Epithelial cell of proximal tubule (primary cell): ENCODE results near the gene FAF1. TPM values are rescaled to one million over a fixed set of nuclear protein-coding genes. Genes with fewer than 3 reads are reported as not detected.
"Not testable (repeated sequence)": the region's sequence is repeated elsewhere in the genome, so short reads cannot be mapped to it uniquely, and the experiment has no call there.

ENCODE experiments used
- DNase-seq: peaks from one replicate; pipeline ENCODE4 v3.0.0-alpha.2; 2011; ENCODE audit warnings: low read depth
- H3K4me3 ChIP-seq: 2 replicates; pipeline ENCODE4 v1.5.1; 2011; ENCODE audit warnings: low read depth, mild to moderate bottlenecking, low read length
- CTCF ChIP-seq: conservative IDR thresholded peaks from 2 replicates; pipeline ENCODE4 v1.5.1; 2012; ENCODE audit warnings: low read depth, mild to moderate bottlenecking, low read length
- total RNA-seq: library from RNA; depleted of rRNA; stranded (reverse); fragments of >200 nt; gene quantifications from 2 replicates; pipeline ENCODE4 v1.2.3, GENCODE V29; 2015

Gene FAF1
- total RNA-seq = 52.2 and 54.1 TPM in 2 replicates

DNA sequence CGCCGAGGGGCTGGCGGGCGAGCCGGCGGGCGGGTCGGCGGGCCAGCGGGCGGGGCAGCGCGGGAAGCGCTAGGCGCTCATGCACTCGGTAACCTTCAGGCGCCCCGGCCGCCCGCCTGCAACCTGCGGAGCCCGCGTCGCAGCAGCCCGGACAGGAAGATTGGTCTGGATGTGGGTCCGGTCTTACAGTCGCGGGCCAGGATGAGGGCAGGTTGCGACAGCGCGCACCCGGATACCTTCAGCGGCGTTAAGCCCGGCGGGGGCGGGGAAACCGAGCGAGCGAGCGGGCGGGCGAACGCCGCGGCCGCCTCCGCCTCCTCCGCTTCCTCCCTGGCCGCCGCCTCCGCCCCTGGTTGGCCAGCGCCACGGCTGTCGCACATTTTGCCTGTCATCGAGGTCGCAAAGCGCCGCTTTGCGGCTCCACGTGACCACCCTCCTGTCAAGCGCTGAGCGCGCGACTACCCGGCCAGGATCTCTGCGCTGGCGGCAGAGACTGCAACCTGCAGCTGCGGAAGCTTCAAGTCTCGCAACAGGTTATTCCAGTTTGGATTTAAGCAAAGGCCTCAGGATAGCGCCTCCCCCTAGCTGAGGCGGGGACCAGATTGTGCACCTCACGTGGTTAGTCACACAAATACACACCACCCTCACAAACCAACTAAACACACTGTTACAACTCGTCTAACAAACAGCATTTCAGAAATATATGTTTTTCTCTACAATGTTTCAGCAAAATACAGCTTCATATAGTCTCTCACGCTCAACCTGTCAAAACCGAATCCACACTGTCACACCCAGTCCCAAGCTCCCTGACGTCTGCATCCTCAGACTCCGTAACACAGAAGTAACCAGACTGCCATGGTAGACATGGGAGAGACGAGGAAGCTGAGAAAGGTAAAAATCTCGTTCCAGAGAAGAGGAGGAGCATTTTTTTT is at the start of gene FAF1:
TSS of gene FAF1 (minus strand) at position 355 of the 932 bp plus-strand sequence. CDS start 456 bp downstream, outside the sequence.
- DNase-seq = no peak
- peak; percentile 11 for TF ChIP-seq CTCF
- peak within 1 kb of the TSS; percentile 80 for H3K4me3 ChIP-seq

- no peak for TF ChIP-seq CTCF
These were observed 49.3 kb upstream of the FAF1 start for GRCh38 chr1:51009381-51009780.

GRCh38 chr1:51005549-51005948 is 45.5 kb upstream of the FAF1 start:
- not testable (repeated sequence) for H3K4me3 ChIP-seq, DNase-seq

More at GRCh38 chr1:51009381-51009780, 49.3 kb upstream of the FAF1 start:
- no peak for DNase-seq
- no peak overlapping the region for H3K4me3 ChIP-seq

- DNase-seq = no peak
- H3K4me3 ChIP-seq = no peak overlapping the region
- TF ChIP-seq CTCF = no peak
These were observed 42.4 kb upstream of the FAF1 start for GRCh38 chr1:51002516-51002915.

GRCh38 chr1:51000651-51001050 is 40.6 kb upstream of the FAF1 start:
- TF ChIP-seq CTCF = no peak
- no peak for DNase-seq
- no peak overlapping the region for H3K4me3 ChIP-seq

DNA sequence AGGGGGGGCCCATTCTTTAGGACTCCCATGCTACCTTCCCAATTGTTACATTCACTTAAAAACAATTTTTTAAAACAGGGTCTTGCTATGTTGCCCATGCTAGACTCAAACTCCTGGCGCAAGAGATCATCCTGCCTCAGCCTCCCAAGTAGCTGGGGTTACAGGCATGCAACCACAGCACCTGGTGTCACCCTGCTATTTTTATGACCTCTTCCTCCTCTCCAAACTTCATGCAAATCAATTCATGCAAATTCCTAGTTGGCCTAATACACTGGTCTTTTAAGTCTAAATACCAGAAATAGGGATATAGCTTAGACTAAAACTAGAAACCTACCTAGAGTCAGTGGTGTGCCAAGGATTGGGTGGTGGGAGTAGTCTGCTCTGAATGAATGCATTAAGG is 40.1 kb upstream of the FAF1 start:
- no peak for TF ChIP-seq CTCF
- H3K4me3 ChIP-seq = no peak overlapping the region
- no peak for DNase-seq

DNA sequence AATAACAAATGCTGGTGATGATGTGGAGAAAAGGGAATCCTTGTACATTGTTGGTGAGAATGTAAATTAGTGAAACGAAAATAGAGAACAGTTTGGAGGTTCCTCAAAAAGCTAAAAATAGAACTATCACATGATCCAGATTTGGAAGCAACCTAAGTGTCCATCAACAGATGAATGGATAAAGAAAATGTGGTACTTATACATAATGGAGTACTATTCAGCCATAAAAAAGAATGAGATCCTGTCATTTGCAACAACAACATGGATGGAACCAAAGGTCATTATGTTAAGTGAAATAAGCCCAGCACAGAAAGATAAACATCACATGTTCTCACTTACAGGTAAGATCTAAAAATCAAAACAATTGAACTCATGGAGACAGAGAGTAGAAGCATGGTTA is 39.3 kb upstream of the FAF1 start:
- not testable (repeated sequence) for H3K4me3 ChIP-seq

DNA sequence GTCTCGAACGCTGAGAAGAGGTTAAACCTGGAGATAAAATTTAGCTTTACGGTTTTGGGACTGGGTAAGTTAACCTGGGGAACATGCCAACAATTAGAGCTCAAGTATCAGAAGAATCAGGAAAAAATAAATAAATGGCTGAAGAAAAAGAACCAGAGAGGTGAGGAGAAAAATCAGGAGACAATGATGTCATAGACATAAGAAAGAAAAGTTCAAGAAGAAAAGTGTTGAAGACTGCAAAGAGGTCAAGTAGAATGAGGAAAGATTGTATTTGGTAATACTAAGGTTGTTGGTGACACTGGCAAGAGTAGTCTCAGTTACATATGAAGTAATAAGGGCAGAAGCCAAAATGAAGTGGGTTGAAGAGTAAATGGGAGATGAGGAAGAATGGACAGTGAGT is 36.0 kb upstream of the FAF1 start:
- no peak for TF ChIP-seq CTCF
- no peak overlapping the region for H3K4me3 ChIP-seq
- no peak for DNase-seq

More for the DNA sequence above, 39.3 kb upstream of the FAF1 start:
- DNase-seq = not testable (repeated sequence)
